GM12878 (cell line): Measurements from ENCODE around the gene CAB39L. TPM values are rescaled to one million over a fixed set of nuclear protein-coding genes. Genes with fewer than 3 reads are reported as not detected.

Experiments
- ATAC-seq: fragments of 200-7000 bp; cut with Tn5 transposase; 3 replicates; pipeline ENCODE4 v1.9.1; 2020; ENCODE audit warnings: mild to moderate bottlenecking, moderate library complexity
- BruUV-seq: library from RNA; stranded (reverse); fragments of 400-500 nt; replicated peaks from 2 replicates; lab custom pipeline; 2021; lab: Mats Ljungman, UMichigan
- CTCF ChIA-PET: fragments of 300-600 bp; sonication (Branson Sonifier 250); formaldehyde crosslinking; extraction: SDS; loops from one replicate; lab custom pipeline; 2021; ENCODE audit warnings: inconsistent platforms; lab: Yijun Ruan, JAX
- POLR2A ChIA-PET: fragments of 350-600 bp; formaldehyde crosslinking; extraction: SDS; loops from one replicate; lab custom pipeline; 2021; ENCODE audit warnings: inconsistent platforms; lab: Charles Lee
- RAD21 ChIA-PET: fragments of 300-600 bp; sonication (Branson Sonifier 250); formaldehyde crosslinking; loops from one replicate; lab custom pipeline; 2023; ENCODE audit warnings: antibody characterized with exemption; ENCODE audit not compliant: unreplicated experiment; lab: Charles Lee
- SMC1A ChIA-PET: fragments of 300-600 bp; sonication (Branson Sonifier 250); formaldehyde crosslinking; loops from one replicate; lab custom pipeline; 2023; ENCODE audit not compliant: unreplicated experiment, uncharacterized antibody; lab: Charles Lee
- DNase-seq: peaks from one replicate; pipeline ENCODE4 v3.0.0-alpha.2; 2011; ENCODE audit warnings: low read depth, low spot score
- FAIRE-seq: peaks from 3 replicates; lab custom pipeline; 2011; peaks lifted over from hg19 to GRCh38; lab: Jason Lieb, UNC
- H2AFZ ChIP-seq: 2 replicates; pipeline ENCODE4 v1.6.0; 2011; ENCODE audit warnings: low read depth, low read length, control low read depth; ENCODE audit not compliant: control insufficient read depth
- H3K27ac ChIP-seq: 2 replicates; pipeline ENCODE4 v1.5.1; 2011; ENCODE audit warnings: control low read depth; ENCODE audit not compliant: control insufficient read depth, insufficient read depth
- H3K27me3 ChIP-seq, 2 experiments: replicated peaks in 1 of 2; 2 replicates each; pipeline versions ENCODE4 v1.6.0 to v1.6.1; 2011; ENCODE audit warnings: low read length in 1 of 2; ENCODE audit not compliant: control insufficient read depth in 2 of 2, insufficient read depth in 2 of 2
- H3K36me3 ChIP-seq, 2 experiments: 2 replicates each; pipeline ENCODE4 v1.5.1; 2011; ENCODE audit warnings: low read length in 1 of 2; ENCODE audit not compliant: control insufficient read depth in 2 of 2, insufficient read depth in 2 of 2
- H3K4me1 ChIP-seq: 2 replicates; pipeline ENCODE4 v1.6.1; 2011; ENCODE audit warnings: mild to moderate bottlenecking, low read length, moderate library complexity, mixed read lengths; ENCODE audit not compliant: control insufficient read depth, insufficient read depth
- H3K4me2 ChIP-seq: 2 replicates; pipeline ENCODE4 v1.6.0; 2011; ENCODE audit warnings: control low read depth; ENCODE audit not compliant: control insufficient read depth, insufficient read depth
- H3K4me3 ChIP-seq: fragments of 200-600 bp; sonication (generic); 2 replicates; pipeline ENCODE4 v1.5.1; 2016
- H3K79me2 ChIP-seq: 2 replicates; pipeline ENCODE4 v1.6.0; 2011; ENCODE audit warnings: low read length; ENCODE audit not compliant: control insufficient read depth, insufficient read depth
- H3K9ac ChIP-seq: 2 replicates; pipeline ENCODE4 v1.8.0; 2011; ENCODE audit warnings: low read length, control low read depth, mixed read lengths; ENCODE audit not compliant: control insufficient read depth, insufficient read depth
- H3K9me3 ChIP-seq: replicated peaks from 3 replicates; pipeline ENCODE4 v1.5.1; 2011; ENCODE audit warnings: mild to moderate bottlenecking, low read length; ENCODE audit not compliant: control insufficient read depth, insufficient read depth
- H4K20me1 ChIP-seq: 2 replicates; pipeline ENCODE4 v1.6.0; 2011; ENCODE audit not compliant: control insufficient read depth, insufficient read depth
- BCL11A ChIP-seq: IDR thresholded peaks from 2 replicates; pipeline ENCODE4 v1.6.1; 2011; ENCODE audit warnings: low read depth, low read length
- E4F1 ChIP-seq: fragments of 450-650 bp; IDR thresholded peaks from 2 replicates; pipeline ENCODE4 v1.6.1; 2018; ENCODE audit warnings: borderline replicate concordance, mild to moderate bottlenecking; ENCODE audit not compliant: partially characterized antibody
- NR2C2 ChIP-seq: IDR thresholded peaks from 2 replicates; pipeline ENCODE4 v1.6.1; 2011; ENCODE audit warnings: borderline replicate concordance, low read depth; ENCODE audit not compliant: control insufficient read depth, insufficient read length
- TCF12 ChIP-seq: IDR thresholded peaks from 2 replicates; pipeline ENCODE4 v1.6.1; 2011; ENCODE audit warnings: low read depth, mild to moderate bottlenecking, low read length
- ZBED1 ChIP-seq: IDR thresholded peaks from 2 replicates; pipeline ENCODE4 v1.6.1; 2016; ENCODE audit warnings: borderline replicate concordance
- ZNF384 ChIP-seq: IDR thresholded peaks from 2 replicates; pipeline ENCODE4 v1.6.1; 2012; ENCODE audit warnings: low read depth, mild to moderate bottlenecking, low read length, improper control_type of control experiment, borderline replicate concordance
- WGBS: methylation state at CpG from one replicate; pipeline ENCODE4 v1.1.6; 2016; ENCODE audit warnings: low lambda C conversion rate; ENCODE audit not compliant: insufficient replicate concordance, insufficient coverage; ENCODE audit errors: missing lambda C conversion rate; 5-methylcytosine and 5-hydroxymethylcytosine counted together
- in situ Hi-C: fragments of 300-500 bp; cut with MboI; formaldehyde crosslinking; loops from 9 replicates; pipeline ENCODE4 v1.14.3; 2018; ENCODE audit warnings: mixed read lengths
- intact Hi-C: fragments of 100-400 bp; cut with micrococcal nuclease; formaldehyde crosslinking; loops from one replicate; pipeline ENCODE4 v1.14.2; 2022; ENCODE audit not compliant: unreplicated experiment
- polyA plus RNA-seq, 11 experiments: library from polyadenylated mRNA; depleted of rRNA in 4 of 11; unstranded in 6 of 11; stranded (reverse) in 5 of 11; fragments of >200 nt; fragmentation: Nextera tagmentation in 4 of 11; fragmentation: Illumina TruSeq in 1 of 11; extraction: Ambion mirVana in 4 of 11; extraction: Trizol in 1 of 11; gene quantifications; 1 replicate in 1 of 11; 2 replicates in 10 of 11; pipeline versions ENCODE4 v1.2.1 to v1.2.3, GENCODE V29; 2011 to 2016; ENCODE audit warnings: inconsistent platforms in 2 of 11, missing spikeins in 2 of 11, low read depth in 1 of 11
- total RNA-seq, 4 experiments: library from RNA; depleted of rRNA in 3 of 4; stranded (reverse); fragments of >200 nt in 3 of 4; fragmentation: Illumina TruSeq in 1 of 4; extraction: Trizol in 1 of 4; gene quantifications; 2 replicates each; pipeline versions ENCODE4 v1.2.1 to v1.2.3, GENCODE V29; 2013 to 2021

The CAB39L gene
- total and polyA plus RNA-seq, 10 of the 15 experiments (the other 5 are each of a cell fraction or from before 2014, with no cell fraction given) = 0.88 to 3.0 (median 1.7) TPM

- H3K9ac ChIP-seq = no peak overlapping the region
- ChIA-PET SMC1A (interaction anchor here (0.9 kb wide), 1 partner anchor 131 kb away, joined by 3 read pairs; no protein-coding TSS in a partner anchor), POLR2A (no interaction called here), RAD21 (no interaction called here), CTCF (interaction anchor here (0.8 kb wide), 1 partner anchor 27 kb away, joined by 3 read pairs; no protein-coding TSS in a partner anchor)
- DNase-seq = no peak
- H3K4me2 ChIP-seq = no peak overlapping the region
- H3K4me3 ChIP-seq = no peak overlapping the region
- H3K36me3 ChIP-seq = no peaks in the 10 kb centered on the region
- H3K79me2 ChIP-seq = no peaks in the 10 kb centered on the region
- in situ Hi-C loops = no loop called here
- intact Hi-C loops = no loop called here
- WGBS = 80% methylated on average over 10 of the region's 10 CpGs
- no peaks in the 10 kb centered on the region for H4K20me1 ChIP-seq
- no peak overlapping the region for H3K27ac ChIP-seq
- no peaks in the 10 kb centered on the region for H3K9me3 ChIP-seq
- H2AFZ ChIP-seq = no peak overlapping the region
- no peaks in the 10 kb centered on the region for H3K27me3 ChIP-seq
- H3K4me1 ChIP-seq = no peaks in the 10 kb centered on the region
- no TSS peak for BruUV-seq
- no peak for FAIRE-seq
- no peak for ATAC-seq
- TF ChIP-seq E4F1 (no peak), ZNF384 (no peak), NR2C2 (no peak), ZBED1 (no peak), TCF12 (no peak), BCL11A (no peak)
Observed at GRCh38 chr13:49340161-49340560, 103.7 kb downstream of the CAB39L start.
